ENCODE data around the gene HSD11B1L.

The HSD11B1L gene

DNA sequence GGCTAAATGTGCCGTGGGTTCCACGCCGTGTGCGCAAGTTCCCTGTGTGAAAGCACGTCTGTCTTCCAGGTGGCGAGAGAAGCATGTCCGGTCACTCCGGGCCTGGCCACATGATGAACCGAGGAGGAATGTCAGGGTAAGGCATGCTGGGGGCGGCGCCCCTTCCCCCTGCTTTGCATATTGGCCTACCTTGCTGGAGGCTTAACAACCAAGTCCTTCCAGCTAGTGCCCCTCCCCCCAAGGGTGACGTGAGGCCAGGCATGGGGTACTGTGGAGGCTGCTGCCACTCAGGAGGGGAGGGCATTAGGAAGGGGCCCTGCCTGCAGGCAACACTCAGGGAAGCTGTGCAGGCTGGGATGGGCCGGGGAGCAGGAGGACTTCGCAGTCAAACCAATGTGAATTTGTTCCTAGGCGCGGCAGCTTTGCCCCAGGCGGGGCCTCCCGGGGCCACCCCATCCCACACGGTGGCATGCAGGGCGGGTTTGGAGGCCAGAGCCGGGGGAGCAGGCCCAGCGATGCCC is 13.0 kb upstream of the HSD11B1L start:
- no peak for DNase-seq

GRCh38 chr19:5669212-5669611 is 11.6 kb upstream of the HSD11B1L start:
- no peak for DNase-seq

DNA sequence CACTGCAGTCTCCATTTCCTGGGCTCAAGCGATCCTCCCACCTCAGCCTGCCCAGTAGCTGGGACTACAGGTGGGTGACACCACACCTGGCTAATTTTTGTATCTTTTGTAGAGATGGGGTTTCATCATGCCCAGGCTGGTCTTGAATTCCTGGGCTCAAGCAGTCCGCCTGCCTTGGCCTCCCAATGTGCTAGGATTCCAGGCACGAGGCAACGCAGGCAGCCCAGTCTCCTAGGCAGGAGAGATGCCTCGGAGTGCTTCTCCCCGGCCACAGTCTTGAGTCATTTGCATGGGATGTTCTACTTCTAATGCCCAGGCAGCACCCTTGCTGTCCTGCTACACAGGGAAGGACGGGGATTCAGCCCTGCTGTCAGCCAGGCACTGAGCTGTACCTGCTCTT is 9.2 kb upstream of the HSD11B1L start:
- DNase-seq = no peak

- no peak for DNase-seq
Observed at GRCh38 chr19:5672708-5673459, 7.9 kb upstream of the HSD11B1L start.

- no peak for DNase-seq
Observed at GRCh38 chr19:5673752-5674151, 7.1 kb upstream of the HSD11B1L start.

GRCh38 chr19:5674714-5675113 is 6.1 kb upstream of the HSD11B1L start:
- DNase-seq = no peak

DNA sequence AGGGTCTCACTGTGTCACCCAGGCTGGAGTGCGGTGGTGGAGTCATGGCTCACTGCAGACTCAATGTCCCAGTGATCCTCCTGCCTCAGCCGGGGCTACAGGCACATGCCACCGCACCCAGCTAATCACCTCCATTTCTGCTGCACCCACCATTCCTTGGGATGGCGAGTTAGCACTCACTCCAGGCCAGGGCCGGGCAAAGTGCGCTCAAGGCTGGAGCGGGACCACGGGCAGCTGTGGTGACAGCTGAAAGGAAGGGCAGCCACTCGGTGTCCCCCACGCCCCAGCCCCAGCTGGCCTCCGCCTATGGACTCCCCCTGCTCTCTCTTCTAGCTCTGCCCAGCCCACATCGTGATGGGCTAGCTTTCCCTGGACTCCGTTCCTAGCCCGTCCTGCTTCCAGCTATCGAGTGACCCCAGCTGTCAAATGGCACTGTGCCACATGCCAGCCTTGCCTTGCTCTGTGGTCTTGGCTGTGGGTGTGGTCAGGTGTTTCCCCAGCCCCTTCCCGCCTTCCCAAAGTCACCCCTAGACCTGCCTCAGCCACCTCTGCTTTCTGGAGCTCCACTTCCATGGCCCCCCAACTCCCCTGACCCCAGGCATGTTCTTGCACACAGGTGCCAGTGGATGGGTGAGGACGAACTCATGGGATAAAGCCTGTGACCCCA is 4.6 kb upstream of the HSD11B1L start:
- no peak for DNase-seq

DNA sequence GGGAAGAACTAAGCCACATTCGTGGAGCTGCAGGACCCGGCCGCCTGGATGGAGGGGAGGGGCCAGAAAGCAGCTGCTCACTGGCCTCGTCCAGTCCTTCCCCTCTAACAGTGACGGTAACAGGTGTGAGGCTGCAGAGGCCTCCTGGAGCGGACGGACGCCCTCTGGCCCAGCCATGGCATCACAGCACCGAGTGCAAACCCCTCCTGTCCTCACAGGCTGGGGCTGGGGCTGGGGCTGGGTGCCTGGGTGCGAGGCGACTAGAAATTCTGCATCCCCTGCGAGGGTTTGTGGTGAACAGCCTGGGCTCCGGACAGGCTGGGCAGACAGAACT is 4.1 kb upstream of the HSD11B1L start:
- DNase-seq = no peak

DNA sequence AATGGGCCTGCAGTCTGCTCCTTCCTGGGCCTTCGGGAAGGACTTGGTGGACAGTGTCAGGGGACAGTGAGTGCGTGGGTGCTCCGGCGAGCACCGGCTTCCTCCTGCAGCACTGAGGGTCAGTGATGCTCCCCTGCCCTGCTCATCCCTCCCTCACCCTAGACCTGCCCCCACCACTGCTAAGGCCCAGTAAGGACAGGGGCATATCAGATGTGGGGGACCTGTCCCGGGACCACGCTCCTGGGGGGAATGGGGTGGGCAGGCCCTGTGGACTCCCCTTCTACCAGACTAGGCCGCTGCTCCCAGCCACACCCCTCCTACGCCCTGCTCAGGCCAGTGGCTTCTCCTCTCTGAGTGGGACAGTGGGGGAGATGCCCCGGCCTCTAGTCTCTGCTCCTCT is 3.7 kb upstream of the HSD11B1L start:
- no peak for DNase-seq

GRCh38 chr19:5677580-5677979 is 3.2 kb upstream of the HSD11B1L start:
- DNase-seq = no peak

DNA sequence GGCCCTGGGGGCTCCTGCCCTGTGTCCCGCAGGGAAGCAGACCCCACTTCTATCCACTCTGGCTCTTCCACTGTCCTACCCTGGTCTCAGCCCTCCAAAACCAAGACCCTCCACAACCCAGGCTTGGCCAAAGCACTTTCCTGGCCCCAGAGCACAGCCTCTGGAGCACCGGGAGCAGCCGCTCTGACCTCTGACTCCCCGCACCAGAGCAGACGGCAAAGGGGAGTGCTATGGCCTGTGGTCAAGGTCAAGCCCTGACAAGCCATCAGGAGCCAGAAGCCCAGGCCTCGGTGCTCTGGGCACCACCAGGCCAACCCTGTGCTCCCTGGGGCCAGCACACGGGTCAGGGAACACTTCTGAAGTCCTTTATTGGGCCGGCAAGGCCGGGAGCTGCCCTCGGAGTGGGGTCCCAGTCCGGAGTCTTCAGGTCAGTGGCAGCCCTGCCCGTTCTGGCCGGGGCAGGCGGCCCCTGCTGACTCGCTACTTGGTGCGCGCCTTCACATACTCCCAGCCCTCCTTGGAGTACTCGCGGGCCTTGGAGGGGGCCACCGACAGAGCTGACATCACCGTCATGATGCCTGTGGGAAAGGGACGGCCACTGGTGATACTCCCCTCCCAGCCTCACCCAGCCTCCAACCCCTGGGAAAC is 2.6 kb upstream of the HSD11B1L start:
- no peak for DNase-seq

GRCh38 chr19:5679289-5680083 is 1.3 kb upstream of the HSD11B1L start:
- no peak for DNase-seq

DNA sequence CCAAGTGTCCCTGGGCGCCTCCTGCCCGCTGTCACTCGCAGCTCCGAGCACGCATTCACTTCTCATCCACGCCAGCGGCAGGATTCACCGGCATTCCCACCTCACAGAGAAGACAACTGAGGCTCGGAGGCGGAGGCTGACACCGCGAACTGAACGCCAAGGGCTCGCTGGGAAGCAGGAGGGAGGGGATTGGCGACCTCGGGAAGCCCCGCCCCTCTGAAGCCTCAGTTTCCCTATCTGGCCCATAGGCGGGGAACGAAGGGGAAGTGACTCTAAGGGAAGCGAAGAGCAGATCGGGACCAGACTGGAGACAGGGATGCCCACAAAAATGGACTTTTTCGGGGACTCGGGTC is 767 bp upstream of the HSD11B1L start:
- peak; percentile 4 for DNase-seq

DNA sequence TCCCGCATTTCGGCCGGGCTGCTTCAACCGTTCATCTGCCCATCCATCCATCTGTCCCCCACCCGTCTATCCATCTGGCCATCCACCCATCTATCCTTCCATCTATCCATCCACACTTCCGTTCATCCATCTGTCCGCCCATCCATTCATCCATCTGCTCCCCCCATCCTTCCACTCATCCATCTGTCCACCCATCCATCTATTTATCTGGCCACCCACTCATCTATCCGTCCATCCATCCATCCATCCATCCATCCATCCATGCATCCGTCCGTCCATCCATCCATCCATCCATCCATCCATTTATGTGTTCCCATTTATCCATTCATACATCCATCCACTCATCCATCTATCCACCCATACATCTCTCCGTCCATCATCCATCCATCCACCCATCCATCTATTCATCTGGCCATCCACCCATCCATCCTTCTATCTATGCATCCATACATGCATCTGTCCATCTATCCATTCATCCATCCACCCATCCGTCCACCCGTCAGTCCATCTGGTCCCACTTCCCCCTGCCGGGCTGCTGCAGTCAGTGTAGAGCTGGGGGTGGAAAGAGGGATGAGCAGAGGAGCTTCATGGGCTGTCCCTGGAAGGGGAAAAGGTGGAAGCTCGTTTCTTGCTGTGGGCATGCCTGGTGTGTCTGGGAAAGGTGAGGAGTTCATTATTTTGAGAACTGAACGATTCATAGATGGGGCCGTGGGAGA is 722 bp downstream of the HSD11B1L start:
- DNase-seq = no peak

GRCh38 chr19:5682107-5682482 is 1.3 kb downstream of the HSD11B1L start:
- no peak for DNase-seq

DNA sequence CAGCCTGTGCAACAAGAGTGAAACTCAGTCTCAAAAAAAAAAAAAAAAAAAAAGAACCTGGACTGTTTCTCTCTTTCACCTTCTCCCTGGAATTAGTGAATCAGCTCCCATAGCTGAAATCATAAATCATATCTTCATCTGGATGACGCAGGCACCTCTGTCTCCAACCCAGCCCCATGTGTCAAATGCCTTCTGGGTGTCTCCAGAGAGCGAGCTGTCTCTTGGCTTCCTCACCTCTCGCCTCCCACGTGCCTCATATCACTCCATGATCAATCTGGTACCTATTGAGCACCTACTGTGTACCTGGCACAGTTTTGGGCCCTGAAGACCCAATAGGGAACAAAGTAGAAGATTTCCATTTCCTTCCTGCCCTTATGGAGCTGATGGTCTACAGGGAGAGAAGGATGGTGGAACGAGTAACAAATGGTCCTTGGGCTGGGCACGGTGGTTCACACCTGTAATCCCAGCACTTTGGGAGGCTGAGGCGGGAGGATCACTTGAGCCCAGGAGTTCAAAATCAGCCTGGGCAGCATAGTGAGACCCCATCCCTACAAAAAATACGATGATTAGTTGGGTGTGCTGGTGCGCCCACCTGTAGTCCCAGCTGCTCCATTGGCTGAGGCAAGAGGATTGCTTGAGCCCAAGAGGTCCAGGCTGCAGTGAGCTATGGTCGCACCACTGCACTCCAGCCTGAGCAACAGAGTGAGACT is 2.5 kb downstream of the HSD11B1L start:
- DNase-seq = no peak

DNA sequence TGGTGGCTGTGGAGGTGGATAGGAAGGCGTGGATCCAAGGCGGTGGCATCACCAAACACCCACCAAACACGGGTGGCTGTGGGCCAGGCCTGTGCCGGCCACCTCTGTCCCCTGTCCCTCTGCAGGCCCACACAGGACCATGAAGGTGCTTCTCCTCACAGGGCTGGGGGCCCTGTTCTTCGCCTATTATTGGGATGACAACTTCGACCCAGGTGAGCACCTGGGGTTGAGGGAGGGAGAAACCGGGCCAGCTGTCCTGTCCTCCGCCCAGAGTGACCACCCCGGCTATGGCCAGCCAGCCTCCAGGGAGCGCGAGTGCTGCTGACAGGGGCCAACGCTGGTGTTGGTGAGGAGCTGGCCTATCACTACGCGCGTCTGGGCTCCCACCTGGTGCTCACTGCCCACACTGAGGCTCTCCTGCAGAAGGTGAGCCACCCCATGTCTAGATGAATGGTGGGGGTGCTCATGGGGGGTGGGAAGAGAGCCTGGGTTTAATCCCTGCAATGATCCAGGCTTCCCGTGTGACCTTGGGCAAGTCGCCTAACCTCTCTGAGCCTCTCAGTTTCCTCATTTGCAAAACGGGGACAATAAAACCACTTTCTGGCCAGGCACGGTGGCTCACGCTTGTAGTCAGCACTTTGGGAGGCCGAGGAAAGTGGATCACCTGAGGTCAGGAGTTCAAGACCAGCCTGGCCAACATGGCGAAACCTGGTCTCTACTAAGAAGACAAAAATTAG is 4.0 kb downstream of the HSD11B1L start:
- DNase-seq = no peak

DNA sequence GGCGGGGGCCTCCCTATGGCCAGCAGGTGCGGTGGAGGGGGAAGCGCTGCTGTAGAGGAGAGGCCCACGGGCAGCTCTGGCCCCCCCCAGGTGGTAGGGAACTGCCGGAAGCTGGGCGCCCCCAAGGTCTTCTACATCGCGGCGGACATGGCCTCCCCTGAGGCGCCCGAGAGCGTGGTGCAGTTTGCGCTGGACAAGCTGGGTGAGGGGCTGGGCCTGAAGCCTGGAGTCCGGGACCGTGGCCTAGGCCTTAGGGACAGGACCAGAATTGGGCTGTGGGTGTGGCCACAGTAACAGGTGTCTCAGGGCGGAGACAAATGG is 5.5 kb downstream of the HSD11B1L start:
- no peak for DNase-seq

DNA sequence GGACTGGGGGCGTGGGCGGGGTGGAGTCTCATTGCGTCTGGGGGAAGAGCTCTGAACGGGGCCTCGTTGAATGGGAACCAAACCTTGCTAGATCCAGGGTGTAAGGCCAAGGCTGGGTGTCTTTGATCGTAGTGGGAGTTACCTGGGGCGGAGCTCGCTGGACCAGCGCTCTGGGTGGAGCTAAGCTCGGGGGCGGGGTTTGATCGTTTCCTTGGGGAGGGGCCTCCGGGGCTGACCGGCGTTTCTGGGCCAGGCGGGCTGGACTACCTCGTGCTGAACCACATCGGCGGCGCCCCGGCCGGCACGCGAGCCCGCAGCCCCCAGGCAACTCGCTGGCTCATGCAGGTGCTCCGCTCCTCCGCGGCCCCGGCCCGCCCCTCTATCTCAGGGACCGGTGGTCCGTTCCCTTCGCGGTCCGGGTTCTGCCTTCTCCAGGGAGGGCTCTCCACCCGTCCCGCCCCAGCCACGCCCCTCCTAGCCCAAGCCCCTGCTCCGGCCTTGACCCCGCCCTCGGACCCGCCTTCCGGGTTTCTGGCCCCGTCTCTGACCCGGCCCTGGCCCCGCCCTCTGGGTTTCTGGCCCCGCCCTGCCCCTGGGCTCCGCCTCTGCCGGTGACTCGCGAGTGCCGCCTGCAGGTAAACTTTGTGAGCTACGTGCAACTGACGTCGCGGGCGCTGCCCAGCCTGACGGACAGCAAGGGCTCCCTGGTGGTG is 6.0 kb downstream of the HSD11B1L start:
- DNase-seq = peak; percentile 97

DNA sequence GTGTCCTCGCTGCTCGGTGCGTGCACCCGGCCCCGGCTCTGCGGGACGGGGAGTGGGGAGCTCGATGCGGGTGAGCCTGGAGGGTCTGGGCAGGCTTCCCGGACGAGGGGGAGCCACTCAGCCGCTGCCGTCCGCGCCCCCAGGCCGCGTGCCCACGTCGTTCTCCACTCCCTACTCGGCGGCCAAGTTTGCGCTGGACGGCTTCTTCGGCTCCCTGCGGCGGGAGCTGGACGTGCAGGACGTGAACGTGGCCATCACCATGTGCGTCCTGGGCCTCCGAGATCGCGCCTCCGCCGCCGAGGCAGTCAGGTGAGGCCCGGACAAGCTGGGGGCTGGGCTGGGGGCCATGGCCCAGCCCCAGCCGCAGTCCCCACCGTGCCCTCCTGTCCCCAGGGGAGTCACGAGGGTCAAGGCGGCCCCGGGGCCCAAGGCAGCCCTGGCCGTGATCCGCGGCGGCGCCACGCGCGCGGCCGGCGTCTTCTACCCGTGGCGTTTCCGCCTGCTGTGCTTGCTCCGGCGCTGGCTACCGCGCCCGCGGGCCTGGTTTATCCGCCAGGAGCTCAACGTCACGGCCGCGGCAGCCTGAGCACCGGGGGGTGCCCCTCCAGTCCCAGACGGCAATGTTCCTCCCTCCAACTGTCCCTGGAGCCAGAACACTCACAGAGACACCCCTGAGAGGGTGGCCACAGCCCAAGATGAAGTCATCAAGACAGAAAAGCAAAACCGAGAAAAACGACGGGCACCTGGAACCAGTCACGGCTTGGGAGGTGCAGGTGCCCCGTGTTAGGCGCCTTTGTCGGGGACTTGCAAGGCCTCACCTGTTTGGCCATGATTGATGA is 6.8 kb downstream of the HSD11B1L start:
- DNase-seq = no peak
